Measurements from ENCODE around the gene UBXN10.
"Not testable (repeated sequence)": the region's sequence is repeated elsewhere in the genome, so short reads cannot be mapped to it uniquely, and the experiment has no call there.

The UBXN10 gene

DNA sequence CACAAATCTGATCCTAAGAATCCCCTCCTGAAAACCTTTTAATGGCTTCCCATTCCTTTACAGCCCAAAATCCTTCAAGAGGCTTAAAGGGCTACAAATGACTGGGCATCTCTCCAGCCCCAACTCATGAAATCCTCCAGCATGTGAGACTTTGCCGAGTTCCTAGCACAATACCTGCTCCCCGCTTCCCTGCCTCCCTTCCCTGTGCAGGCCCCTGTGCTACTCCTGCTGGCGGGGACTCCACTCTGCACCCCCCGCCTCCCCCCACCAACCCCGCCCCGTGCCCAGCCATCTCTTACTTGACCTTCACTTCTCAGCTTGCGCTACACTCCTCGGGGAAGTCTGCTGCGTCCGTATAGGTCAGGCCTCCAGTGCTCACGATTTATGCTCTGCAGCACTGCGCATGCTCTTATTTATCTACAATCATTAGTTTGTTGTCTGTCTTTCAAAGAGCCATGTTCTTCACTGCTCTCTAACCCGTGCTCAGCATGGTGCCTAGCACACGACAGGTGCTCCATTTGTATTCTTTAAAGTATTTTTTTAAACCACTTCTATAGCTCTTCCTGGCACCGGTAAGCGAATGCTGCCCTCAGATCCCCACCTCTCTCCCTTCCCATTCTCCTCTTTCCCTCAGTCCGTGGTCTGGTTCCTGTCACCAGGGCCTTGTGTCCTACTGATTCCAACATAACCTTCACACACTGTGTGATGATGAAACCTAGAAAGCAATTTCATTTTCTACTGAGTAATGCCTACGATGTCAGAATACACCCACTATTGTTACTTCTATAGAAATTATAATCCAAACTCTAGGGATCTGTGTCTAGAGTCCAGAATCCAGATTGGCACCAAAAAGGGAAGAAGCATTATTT lies 37.9 kb downstream of the UBXN10 start:
- TF ChIP-seq, protein P1, sequence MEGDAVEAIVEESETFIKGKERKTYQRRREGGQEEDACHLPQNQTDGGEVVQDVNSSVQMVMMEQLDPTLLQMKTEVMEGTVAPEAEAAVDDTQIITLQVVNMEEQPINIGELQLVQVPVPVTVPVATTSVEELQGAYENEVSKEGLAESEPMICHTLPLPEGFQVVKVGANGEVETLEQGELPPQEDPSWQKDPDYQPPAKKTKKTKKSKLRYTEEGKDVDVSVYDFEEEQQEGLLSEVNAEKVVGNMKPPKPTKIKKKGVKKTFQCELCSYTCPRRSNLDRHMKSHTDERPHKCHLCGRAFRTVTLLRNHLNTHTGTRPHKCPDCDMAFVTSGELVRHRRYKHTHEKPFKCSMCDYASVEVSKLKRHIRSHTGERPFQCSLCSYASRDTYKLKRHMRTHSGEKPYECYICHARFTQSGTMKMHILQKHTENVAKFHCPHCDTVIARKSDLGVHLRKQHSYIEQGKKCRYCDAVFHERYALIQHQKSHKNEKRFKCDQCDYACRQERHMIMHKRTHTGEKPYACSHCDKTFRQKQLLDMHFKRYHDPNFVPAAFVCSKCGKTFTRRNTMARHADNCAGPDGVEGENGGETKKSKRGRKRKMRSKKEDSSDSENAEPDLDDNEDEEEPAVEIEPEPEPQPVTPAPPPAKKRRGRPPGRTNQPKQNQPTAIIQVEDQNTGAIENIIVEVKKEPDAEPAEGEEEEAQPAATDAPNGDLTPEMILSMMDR (IDR thresholded peaks at IDR 0.05; ENCODE audit: insufficient read depth, low read depth, low read length, missing control alignments) = no peak
- no peak for DNase-seq (ENCODE audit: low read depth)
- no peak overlapping the region for H3K4me3 ChIP-seq (ENCODE audit: low read depth, low read length)

DNA sequence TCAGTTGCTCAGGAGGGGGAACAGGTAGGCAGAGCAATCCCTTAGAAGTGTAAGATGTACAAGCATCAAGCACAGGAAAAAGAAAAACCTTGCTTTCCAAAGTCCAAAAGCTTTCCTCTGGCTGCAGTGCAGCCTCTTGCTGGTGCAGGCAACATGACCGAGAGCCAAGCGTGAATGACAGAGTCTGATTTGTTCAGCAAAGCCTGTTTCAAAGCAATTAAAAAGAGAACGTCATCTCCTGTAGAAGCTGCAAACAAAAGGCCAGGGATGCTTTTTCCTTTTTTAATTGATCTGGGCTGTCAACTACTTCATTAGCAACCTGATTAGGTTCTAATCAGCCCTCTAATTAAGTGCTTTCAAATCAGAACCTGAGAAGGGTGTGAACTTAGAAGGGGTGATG lies 38.6 kb downstream of the UBXN10 start:
- TF ChIP-seq, protein P1 (IDR thresholded peaks at IDR 0.05; ENCODE audit: insufficient read depth, low read depth, low read length, missing control alignments) = no peak
- no peak for DNase-seq (ENCODE audit: low read depth)
- no peak overlapping the region for H3K4me3 ChIP-seq (ENCODE audit: low read depth, low read length)

DNA sequence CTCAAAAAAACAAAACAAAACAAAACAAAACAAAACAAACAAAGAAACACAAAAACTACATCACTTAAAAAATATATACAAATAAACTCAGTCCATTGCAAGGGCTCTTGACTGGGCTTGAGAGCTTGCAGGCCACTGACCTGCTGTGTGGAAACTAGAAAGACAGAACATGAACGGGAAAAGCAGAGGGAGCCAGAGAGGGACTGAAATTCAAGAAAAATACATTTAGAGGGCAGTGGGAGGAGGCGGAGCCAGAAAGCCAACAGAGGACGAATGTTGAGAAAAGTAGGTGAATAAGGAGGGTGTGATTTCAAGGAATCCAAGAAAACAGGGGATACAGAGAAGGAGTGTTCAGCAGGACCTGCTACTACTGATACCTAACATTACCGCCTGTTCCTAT lies 41.8 kb downstream of the UBXN10 start:
- no peak for DNase-seq (ENCODE audit: low read depth)
- H3K4me3 ChIP-seq (ENCODE audit: low read depth, low read length) = no peak overlapping the region
- TF ChIP-seq, protein P1 (IDR thresholded peaks at IDR 0.05; ENCODE audit: insufficient read depth, low read depth, low read length, missing control alignments) = no peak

DNA sequence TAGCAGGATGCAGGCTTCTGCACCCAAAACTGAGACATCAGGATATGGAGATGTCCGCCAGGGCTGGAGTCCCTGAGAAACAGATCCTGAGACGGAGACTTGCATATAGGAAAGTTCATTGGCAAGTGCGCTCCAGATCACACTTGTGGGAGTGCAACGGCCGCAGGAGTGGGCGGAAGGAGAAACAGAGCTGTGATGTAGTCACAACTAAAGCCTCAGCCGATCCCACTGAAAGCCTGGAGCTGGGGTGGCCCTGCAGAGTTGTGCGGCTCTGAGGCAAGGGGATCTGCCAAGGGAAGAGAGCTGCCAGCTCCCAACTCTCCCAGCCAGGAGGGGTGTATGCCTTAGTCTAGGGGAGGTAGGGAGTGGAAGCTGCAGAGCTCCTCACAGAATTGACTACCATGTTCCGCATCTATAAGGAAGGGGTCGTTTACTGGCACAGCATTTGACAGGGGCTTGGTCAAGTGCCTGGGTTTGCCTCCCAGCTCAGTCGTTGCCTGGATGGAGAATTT lies 42.5 kb downstream of the UBXN10 start:
- TF ChIP-seq, protein P1 (IDR thresholded peaks at IDR 0.05; ENCODE audit: insufficient read depth, low read depth, low read length, missing control alignments) = no peak
- no peak overlapping the region for H3K4me3 ChIP-seq (ENCODE audit: low read depth, low read length)
- no peak for DNase-seq (ENCODE audit: low read depth)

DNA sequence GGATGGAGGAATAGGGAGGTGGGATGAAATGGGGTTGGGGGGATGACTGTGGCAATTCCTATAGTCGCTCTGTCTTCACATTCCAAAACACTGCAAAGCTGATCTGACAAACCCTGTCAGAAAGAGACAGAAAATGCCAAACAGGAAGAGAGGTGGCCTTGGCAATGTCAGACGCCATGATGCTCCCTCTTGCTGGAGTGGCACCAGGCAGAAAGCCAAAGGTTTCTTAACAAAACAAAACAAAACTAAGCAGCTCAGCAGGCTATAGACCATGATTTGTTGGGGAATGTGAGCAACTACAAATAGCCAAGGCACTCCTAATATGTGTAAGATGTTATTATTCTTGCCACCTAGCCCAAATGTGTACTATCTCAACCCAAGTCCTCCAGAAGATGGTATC lies 43.3 kb downstream of the UBXN10 start:
- TF ChIP-seq, protein P1 (IDR thresholded peaks at IDR 0.05; ENCODE audit: insufficient read depth, low read depth, low read length, missing control alignments) = no peak
- no peak for DNase-seq (ENCODE audit: low read depth)
- no peak overlapping the region for H3K4me3 ChIP-seq (ENCODE audit: low read depth, low read length)

DNA sequence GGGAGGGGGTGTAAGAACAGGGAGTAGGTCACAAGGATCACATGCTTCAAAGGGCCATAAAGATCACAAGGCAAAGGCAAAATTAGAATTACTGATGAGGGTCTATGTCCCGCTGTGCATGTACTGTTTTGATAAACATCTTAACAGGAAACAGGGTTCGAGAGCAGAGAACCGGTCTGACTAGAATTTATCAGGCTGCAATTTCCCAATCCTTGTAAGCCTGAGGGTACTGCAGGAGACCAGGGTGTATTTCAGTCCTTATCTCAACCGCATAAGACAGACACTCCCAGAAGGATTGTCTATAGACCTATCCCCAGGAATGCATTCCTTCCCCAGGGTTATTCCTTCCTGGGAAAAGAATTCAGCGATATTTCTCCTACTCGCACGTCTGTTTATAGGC lies 46.7 kb downstream of the UBXN10 start:
- DNase-seq (ENCODE audit: low read depth); H3K4me3 ChIP-seq (ENCODE audit: low read depth, low read length): not testable (repeated sequence)

DNA sequence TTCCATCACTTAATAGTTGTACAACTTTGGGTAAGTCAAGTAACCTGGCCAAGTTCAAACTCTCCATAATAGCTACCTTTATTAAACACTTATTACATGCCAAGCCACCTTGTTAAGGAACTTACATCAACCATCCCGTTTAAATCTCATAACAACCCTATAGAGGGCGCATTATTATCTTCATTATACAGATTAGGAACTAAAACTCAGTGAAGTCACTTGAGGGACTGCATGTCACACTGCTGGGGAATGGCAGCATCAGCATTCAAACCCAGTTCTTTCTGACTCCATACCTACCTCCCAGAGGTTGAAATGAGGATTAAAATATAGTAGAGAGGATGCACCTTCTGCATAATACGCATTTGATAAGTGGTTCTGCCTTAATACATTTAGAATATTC lies 47.5 kb downstream of the UBXN10 start:
- peak; percentile 40 for DNase-seq (ENCODE audit: low read depth)
- H3K4me3 ChIP-seq (ENCODE audit: low read depth, low read length) = no peak overlapping the region
- TF ChIP-seq, protein P1 (IDR thresholded peaks at IDR 0.05; ENCODE audit: insufficient read depth, low read depth, low read length, missing control alignments) = peak; percentile 35
